CD14-positive monocyte (primary cell): Measurements from ENCODE around the gene ISG15. TPM values are rescaled to one million over a fixed set of nuclear protein-coding genes. Genes with fewer than 3 reads are reported as not detected.

ENCODE experiments used
- DNase-seq, 3 donors: peaks; one replicate each; pipeline ENCODE4 v3.0.0-alpha.2; 2011 to 2022
- H2AFZ ChIP-seq: 2 replicates; pipeline ENCODE4 v1.6.0; 2012; ENCODE audit warnings: mild to moderate bottlenecking, low read depth, low read length, inconsistent platforms; ENCODE audit not compliant: insufficient read depth, poor library complexity, severe bottlenecking
- H3K27ac ChIP-seq, 2 donors: 1 replicate in 1 of 2; 2 replicates in 1 of 2; pipeline ENCODE4 v1.5.1; 2012 to 2013; ENCODE audit warnings: low read length in 2 of 2, control low read depth in 1 of 2, inconsistent platforms in 1 of 2, low read depth in 1 of 2, mild to moderate bottlenecking in 1 of 2
- H3K27me3 ChIP-seq, 2 donors: one replicate each; pipeline versions ENCODE4 v1.6.0 to v1.6.1; 2011 to 2013; ENCODE audit warnings: low read length in 2 of 2; ENCODE audit not compliant: control insufficient read depth in 2 of 2, insufficient read depth in 2 of 2
- H3K36me3 ChIP-seq, 2 donors: replicated peaks in 1 of 2; 1 replicate in 1 of 2; 2 replicates in 1 of 2; pipeline versions ENCODE4 v1.5.1 to v1.6.1; 2012 to 2013; ENCODE audit warnings: low read length in 2 of 2, control low read depth in 1 of 2, inconsistent platforms in 1 of 2, mild to moderate bottlenecking in 1 of 2; ENCODE audit not compliant: insufficient read depth in 2 of 2, control insufficient read depth in 1 of 2
- H3K4me1 ChIP-seq, 2 donors: 1 replicate in 1 of 2; 2 replicates in 1 of 2; pipeline versions ENCODE4 v1.5.1 to v1.6.1; 2012 to 2013; ENCODE audit warnings: low read length in 2 of 2, control low read depth in 1 of 2, inconsistent platforms in 1 of 2, mild to moderate bottlenecking in 1 of 2, moderate library complexity in 1 of 2; ENCODE audit not compliant: insufficient read depth in 2 of 2, control insufficient read depth in 1 of 2
- H3K4me2 ChIP-seq: replicated peaks from 2 replicates; pipeline ENCODE3; 2012; ENCODE audit warnings: low read length, moderate library complexity, mild to moderate bottlenecking; ENCODE audit not compliant: poor library complexity, severe bottlenecking; ENCODE audit errors: extremely low read depth
- H3K4me3 ChIP-seq, 3 experiments: fragments of 200-600 bp in 1 of 3; sonication (generic) in 1 of 3; replicated peaks in 1 of 3; 1 replicate in 2 of 3; 2 replicates in 1 of 3; pipeline ENCODE4 v1.5.1; 2011 to 2013; ENCODE audit warnings: low read length in 3 of 3, mild to moderate bottlenecking in 3 of 3, control low read depth in 2 of 3, low read depth in 2 of 3, inconsistent platforms in 1 of 3, moderate library complexity in 1 of 3
- H3K79me2 ChIP-seq: 2 replicates; pipeline ENCODE4 v1.6.0; 2012; ENCODE audit warnings: mild to moderate bottlenecking, control low read depth, inconsistent platforms, low read length, moderate library complexity; ENCODE audit not compliant: insufficient read depth
- H3K9ac ChIP-seq: 2 replicates; pipeline ENCODE4 v1.6.0; 2017; ENCODE audit warnings: low read length, mild to moderate bottlenecking; ENCODE audit not compliant: insufficient read depth, poor library complexity, severe bottlenecking
- H3K9me3 ChIP-seq, 2 donors: replicated peaks in 1 of 2; 1 replicate in 1 of 2; 2 replicates in 1 of 2; pipeline versions ENCODE4 v1.5.1 to v1.6.1; 2012 to 2013; ENCODE audit warnings: low read length in 2 of 2, control low read depth in 1 of 2; ENCODE audit not compliant: control insufficient read depth in 1 of 2, insufficient read depth in 1 of 2
- H4K20me1 ChIP-seq: 2 replicates; pipeline ENCODE4 v1.6.0; 2012; ENCODE audit warnings: mild to moderate bottlenecking, low read length, control low read depth, moderate library complexity; ENCODE audit not compliant: insufficient read depth
- H3K27ac Mint-ChIP-seq, 7 donors: one replicate each; pipeline ENCODE4 v1.8.0; 2020; ENCODE audit warnings: mild to moderate bottlenecking in 7 of 7, mixed read lengths in 7 of 7, moderate library complexity in 6 of 7, inconsistent platforms in 2 of 7
- H3K27me3 Mint-ChIP-seq, 3 donors: one replicate each; pipeline ENCODE4 v1.8.0; 2021 to 2022; ENCODE audit warnings: low read depth in 3 of 3, mild to moderate bottlenecking in 3 of 3, mixed read lengths in 3 of 3, moderate library complexity in 3 of 3, inconsistent platforms in 1 of 3
- H3K36me3 Mint-ChIP-seq, 2 donors: one replicate each; pipeline ENCODE4 v1.8.0; 2020; ENCODE audit warnings: mixed read lengths in 2 of 2, inconsistent platforms in 1 of 2, mild to moderate bottlenecking in 1 of 2
- H3K4me1 Mint-ChIP-seq: one replicate; pipeline ENCODE4 v1.8.0; 2020; ENCODE audit warnings: mild to moderate bottlenecking, mixed read lengths
- H3K4me3 Mint-ChIP-seq, 2 donors: one replicate each; pipeline ENCODE4 v1.8.0; 2020; ENCODE audit warnings: mild to moderate bottlenecking in 2 of 2, mixed read lengths in 2 of 2, moderate library complexity in 1 of 2
- H3K9me3 Mint-ChIP-seq, 7 donors: one replicate each; pipeline ENCODE4 v1.8.0; 2020 to 2022; ENCODE audit warnings: mixed read lengths in 7 of 7, mild to moderate bottlenecking in 6 of 7, moderate library complexity in 6 of 7, inconsistent platforms in 2 of 7
- CTCF ChIP-seq: fragments of 200-600 bp; IDR thresholded peaks from one replicate; pipeline ENCODE4 v1.8.0; 2022; ENCODE audit warnings: antibody characterized with exemption, mild to moderate bottlenecking
- WGBS: methylation state at CpG from one replicate; pipeline ENCODE4 v1.1.5; 2013; ENCODE audit warnings: missing lambda C conversion rate; ENCODE audit not compliant: insufficient coverage; 5-methylcytosine and 5-hydroxymethylcytosine counted together
- intact Hi-C, 2 donors: fragments of 100-400 bp; cut with micrococcal nuclease; formaldehyde crosslinking; loops; one replicate each; pipeline versions ENCODE4 v1.15.0 to v1.15.1; 2023
- polyA plus RNA-seq, 3 donors: library from polyadenylated mRNA; depleted of rRNA in 1 of 3; unstranded in 2 of 3; stranded (reverse) in 1 of 3; fragments of 300-500 nt in 2 of 3; fragments of >200 nt in 1 of 3; fragmentation: Illumina TruSeq in 2 of 3; gene quantifications; 1 replicate in 2 of 3; 2 replicates in 1 of 3; pipeline ENCODE4 v1.2.3, GENCODE V29; 2012 to 2021

ISG15 gene
- polyA plus RNA-seq, 3 donors = 128 to 241 (median 145) TPM

- no peaks in the 10 kb centered on the region for H3K36me3 Mint-ChIP-seq
- intact Hi-C loops = loop anchor here in 1 of 2 donors (5.0 kb wide), 1 partner anchor 32 kb away; no protein-coding TSS in a partner anchor
- no peak overlapping the region for H3K4me3 ChIP-seq
- no peak overlapping the region for H3K4me3 Mint-ChIP-seq
- H3K27ac ChIP-seq = no peak overlapping the region
- WGBS = 91% methylated on average over 19 of the region's 31 CpGs
- H3K9me3 ChIP-seq = no peaks in the 10 kb centered on the region
- no peaks in the 10 kb centered on the region for H3K36me3 ChIP-seq
- H3K27me3 Mint-ChIP-seq = peaks cover 28 to 51% (median 29%) of the 10 kb centered on the region in 3 donors
- peaks cover 0 to 6% (median 0%) of the 10 kb centered on the region in 7 donors for H3K9me3 Mint-ChIP-seq
- H3K9ac ChIP-seq = no peak overlapping the region
- no peak for DNase-seq
- no peak overlapping the region for H3K4me2 ChIP-seq
- H3K4me1 ChIP-seq = peaks cover 8 to 16% of the 10 kb centered on the region in 2 donors
- H3K79me2 ChIP-seq = no peaks in the 10 kb centered on the region
- TF ChIP-seq CTCF = no peak
- no peak overlapping the region for H3K27ac Mint-ChIP-seq
- H3K27me3 ChIP-seq = peaks cover 7 to 41% of the 10 kb centered on the region in 2 donors
- peaks cover 6% of the 10 kb centered on the region for H3K4me1 Mint-ChIP-seq
- no peak overlapping the region for H2AFZ ChIP-seq
- H4K20me1 ChIP-seq = no peaks in the 10 kb centered on the region
Measured at GRCh38 chr1:1024771-1025699, 11.7 kb downstream of the ISG15 start.

- Mint-ChIP-seq H3K36me3 (no peaks in the 10 kb centered on the region), H3K4me1 (peaks cover 6% of the 10 kb centered on the region), H3K9me3 (peaks cover 0 to 6% (median 0%) of the 10 kb centered on the region in 7 donors), H3K4me3 (no peak overlapping the region), H3K27ac (peak overlapping the region in 1 of 7 donors; percentile 41), H3K27me3 (peaks cover 28 to 45% (median 29%) of the 10 kb centered on the region in 3 donors)
- DNase-seq = no peak
- 95% methylated on average over 7 of the region's 10 CpGs for WGBS
- Histone ChIP-seq H3K4me1 (peaks cover 7 to 9% of the 10 kb centered on the region in 2 donors), H3K4me2 (no peak overlapping the region), H3K9me3 (no peaks in the 10 kb centered on the region), H3K27me3 (peaks cover 7 to 38% of the 10 kb centered on the region in 2 donors), H3K79me2 (no peaks in the 10 kb centered on the region), H3K27ac (no peak overlapping the region), H3K9ac (no peak overlapping the region), H2AFZ (no peak overlapping the region), H3K4me3 (no peak overlapping the region), H4K20me1 (no peaks in the 10 kb centered on the region), H3K36me3 (no peaks in the 10 kb centered on the region)
- no peak for TF ChIP-seq CTCF
- intact Hi-C loops = no loop called here
Measured at GRCh38 chr1:1025730-1026129, 12.4 kb downstream of the ISG15 start.
